HEK293 (cell line): ENCODE measurements around the gene GJC1.

Source experiments
- CTCF ChIA-PET: fragments of 350-600 bp; formaldehyde crosslinking; extraction: SDS; loops from one replicate; lab custom pipeline; 2021; ENCODE audit warnings: antibody characterized with exemption; lab: Yijun Ruan, JAX
- POLR2A ChIA-PET: fragments of 300-600 bp; formaldehyde crosslinking; extraction: SDS; loops from one replicate; lab custom pipeline; 2020; ENCODE audit warnings: antibody characterized with exemption, inconsistent platforms; lab: Yijun Ruan, JAX
- H3K27ac ChIP-seq: fragments of 200-500 bp; sonication (Bioruptor generic); 2 replicates; pipeline ENCODE4 v1.5.1; 2014; ENCODE audit warnings: low read depth, low read length, control low read depth, inconsistent platforms; ENCODE audit errors: extremely low read depth
- H3K36me3 ChIP-seq, 2 experiments: fragments of 200-500 bp in 1 of 2; sonication (Bioruptor generic) in 1 of 2; 1 replicate in 1 of 2; 2 replicates in 1 of 2; pipeline ENCODE4 v1.5.1; 2014 to 2017; ENCODE audit warnings: inconsistent platforms in 2 of 2, low read length in 2 of 2; ENCODE audit not compliant: control insufficient read depth in 2 of 2, insufficient read depth in 1 of 2
- H3K4me1 ChIP-seq: fragments of 200-500 bp; sonication (Bioruptor generic); 2 replicates; pipeline ENCODE4 v1.5.1; 2014; ENCODE audit warnings: mild to moderate bottlenecking, low read length, inconsistent platforms; ENCODE audit not compliant: control insufficient read depth, insufficient read depth
- H3K4me3 ChIP-seq: 2 replicates; pipeline ENCODE4 v1.5.1; 2011; ENCODE audit warnings: low read depth, mild to moderate bottlenecking, control low read depth, low read length, moderate library complexity
- H3K9me3 ChIP-seq: fragments of 200-500 bp; sonication (Bioruptor generic); 2 replicates; pipeline ENCODE4 v1.5.1; 2014; ENCODE audit warnings: low read depth, low read length, inconsistent platforms; ENCODE audit not compliant: control insufficient read depth, insufficient read depth
- KLF8 ChIP-seq: fragments of 450-650 bp; formaldehyde crosslinking; IDR thresholded peaks from 2 replicates; pipeline ENCODE4 v1.5.1; 2016; ENCODE audit warnings: missing biosample characterization, missing genetic modification characterization
- MEIS1 ChIP-seq: sonication (generic); formaldehyde crosslinking; IDR thresholded peaks from 2 replicates; pipeline ENCODE4 v1.8.1; 2022; ENCODE audit warnings: missing genetic modification reagents, mild to moderate bottlenecking, borderline replicate concordance
- SALL2 ChIP-seq: fragments of 450-650 bp; formaldehyde crosslinking; IDR thresholded peaks from 2 replicates; pipeline ENCODE4 v1.5.0; 2017; ENCODE audit warnings: missing biosample characterization, mild to moderate bottlenecking, missing genetic modification characterization, borderline replicate concordance
- WT1 ChIP-seq: fragments of 450-650 bp; formaldehyde crosslinking; IDR thresholded peaks from 2 replicates; pipeline ENCODE4 v1.5.1; 2016; ENCODE audit warnings: missing biosample characterization, missing genetic modification characterization
- ZBTB20 ChIP-seq: fragments of 450-650 bp; formaldehyde crosslinking; IDR thresholded peaks from 2 replicates; pipeline ENCODE4 v1.5.1; 2016; ENCODE audit warnings: missing biosample characterization, missing genetic modification characterization
- ZBTB48 ChIP-seq: fragments of 450-650 bp; formaldehyde crosslinking; IDR thresholded peaks from 2 replicates; pipeline ENCODE4 v1.5.1; 2016; ENCODE audit warnings: missing biosample characterization, missing genetic modification characterization
- ZEB2 ChIP-seq: fragments of 450-650 bp; formaldehyde crosslinking; IDR thresholded peaks from 2 replicates; pipeline ENCODE4 v1.5.1; 2016; ENCODE audit warnings: missing biosample characterization, missing genetic modification characterization
- ZNF211 ChIP-seq: fragments of 450-650 bp; formaldehyde crosslinking; IDR thresholded peaks from 2 replicates; pipeline ENCODE4 v1.5.1; 2016; ENCODE audit warnings: low read depth, missing biosample characterization, missing genetic modification characterization
- ZNF223 ChIP-seq: fragments of 450-650 bp; formaldehyde crosslinking; IDR thresholded peaks from 2 replicates; pipeline ENCODE4 v1.5.1; 2016; ENCODE audit warnings: missing biosample characterization, missing genetic modification characterization
- ZNF335 ChIP-seq: fragments of 450-650 bp; formaldehyde crosslinking; conservative IDR thresholded peaks from 2 replicates; pipeline ENCODE4 v1.5.1; 2016; ENCODE audit warnings: missing biosample characterization, missing genetic modification characterization
- ZNF37A ChIP-seq: fragments of 450-650 bp; IDR thresholded peaks from 2 replicates; pipeline ENCODE4 v1.5.1; 2018; ENCODE audit warnings: missing biosample characterization, missing genetic modification characterization
- ZNF664 ChIP-seq: fragments of 450-650 bp; formaldehyde crosslinking; IDR thresholded peaks from 2 replicates; pipeline ENCODE4 v1.5.1; 2016; ENCODE audit warnings: missing biosample characterization, missing genetic modification characterization
- ZNF830 ChIP-seq: fragments of 450-650 bp; IDR thresholded peaks from 2 replicates; pipeline ENCODE4 v1.5.0; 2018; ENCODE audit warnings: missing biosample characterization, missing genetic modification characterization, low read depth, mild to moderate bottlenecking, moderate library complexity
- ZNF843 ChIP-seq: fragments of 450-650 bp; formaldehyde crosslinking; IDR thresholded peaks from 2 replicates; pipeline ENCODE4 v1.5.1; 2016; ENCODE audit warnings: missing biosample characterization, missing genetic modification characterization
- TF ChIP-seq, protein P1 (sequence below): fragments of 450-650 bp; formaldehyde crosslinking; IDR thresholded peaks from 2 replicates; pipeline ENCODE4 v1.5.1; 2016; ENCODE audit warnings: missing biosample characterization, missing genetic modification characterization
- TF ChIP-seq, protein P2 (sequence below): fragments of 450-650 bp; formaldehyde crosslinking; IDR thresholded peaks from 2 replicates; pipeline ENCODE4 v1.5.1; 2016; ENCODE audit warnings: missing biosample characterization, missing genetic modification characterization
- TF ChIP-seq, protein P3 (sequence below): IDR thresholded peaks from 2 replicates; pipeline ENCODE4 v1.6.1; 2011; ENCODE audit warnings: mild to moderate bottlenecking, low read depth, low read length, borderline replicate concordance
- TF ChIP-seq, protein P4 (sequence below): fragments of 450-650 bp; formaldehyde crosslinking; optimal IDR thresholded peaks from 2 replicates; pipeline ENCODE3; 2016; ENCODE audit warnings: missing biosample characterization, mild to moderate bottlenecking, missing genetic modification characterization

GJC1 gene

DNA sequence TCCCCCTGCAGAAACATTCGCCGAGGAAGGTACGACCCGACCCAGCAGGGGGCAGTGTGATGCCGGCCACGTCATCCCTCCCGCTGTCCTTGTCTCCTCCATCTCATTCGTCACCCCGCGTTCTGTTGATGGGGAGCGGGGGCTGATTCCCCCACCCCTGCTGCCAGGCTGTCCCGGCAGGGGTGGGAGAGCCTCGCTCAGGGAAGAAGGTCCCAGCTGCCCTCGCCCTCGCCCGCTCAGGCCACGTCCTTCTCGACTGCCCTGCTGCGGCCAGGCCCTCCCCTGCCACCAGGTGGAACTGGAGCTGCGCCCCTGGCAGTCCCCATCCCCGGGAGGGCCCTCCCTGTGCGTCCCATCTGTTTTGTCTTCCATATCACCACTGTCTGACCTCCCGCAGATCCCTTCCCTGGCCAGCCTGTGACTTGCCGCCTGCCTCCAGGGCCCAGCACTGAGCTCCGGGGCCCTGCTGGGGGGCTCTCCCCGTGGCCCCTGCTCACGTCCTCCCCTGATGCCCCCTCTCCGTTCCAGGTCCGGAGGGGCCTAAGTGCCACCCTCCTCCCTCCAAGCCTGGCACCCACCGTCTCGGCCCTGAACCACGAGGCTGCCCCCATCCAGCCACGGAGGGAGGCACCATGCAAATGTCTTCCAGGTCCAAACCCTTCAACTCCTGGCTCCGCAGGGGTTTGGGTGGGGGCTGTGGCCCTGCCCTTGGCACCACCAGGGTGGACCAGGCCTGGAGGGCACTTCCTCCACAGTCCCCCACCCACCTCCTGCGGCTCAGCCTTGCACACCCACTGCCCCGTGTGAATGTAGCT, 50.7 kb downstream of the GJC1 start (continued):
- TF ChIP-seq WT1 (peak; percentile 51; the same call in 1 of the 2 replicates), ZBTB20 (peak; percentile 23; the same call in 1 of the 2 replicates)
- TF ChIP-seq, protein P1, sequence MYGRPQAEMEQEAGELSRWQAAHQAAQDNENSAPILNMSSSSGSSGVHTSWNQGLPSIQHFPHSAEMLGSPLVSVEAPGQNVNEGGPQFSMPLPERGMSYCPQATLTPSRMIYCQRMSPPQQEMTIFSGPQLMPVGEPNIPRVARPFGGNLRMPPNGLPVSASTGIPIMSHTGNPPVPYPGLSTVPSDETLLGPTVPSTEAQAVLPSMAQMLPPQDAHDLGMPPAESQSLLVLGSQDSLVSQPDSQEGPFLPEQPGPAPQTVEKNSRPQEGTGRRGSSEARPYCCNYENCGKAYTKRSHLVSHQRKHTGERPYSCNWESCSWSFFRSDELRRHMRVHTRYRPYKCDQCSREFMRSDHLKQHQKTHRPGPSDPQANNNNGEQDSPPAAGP (tag by site-specific recombination), result peak; percentile 55; the same call in 1 of the 2 replicates

DNA sequence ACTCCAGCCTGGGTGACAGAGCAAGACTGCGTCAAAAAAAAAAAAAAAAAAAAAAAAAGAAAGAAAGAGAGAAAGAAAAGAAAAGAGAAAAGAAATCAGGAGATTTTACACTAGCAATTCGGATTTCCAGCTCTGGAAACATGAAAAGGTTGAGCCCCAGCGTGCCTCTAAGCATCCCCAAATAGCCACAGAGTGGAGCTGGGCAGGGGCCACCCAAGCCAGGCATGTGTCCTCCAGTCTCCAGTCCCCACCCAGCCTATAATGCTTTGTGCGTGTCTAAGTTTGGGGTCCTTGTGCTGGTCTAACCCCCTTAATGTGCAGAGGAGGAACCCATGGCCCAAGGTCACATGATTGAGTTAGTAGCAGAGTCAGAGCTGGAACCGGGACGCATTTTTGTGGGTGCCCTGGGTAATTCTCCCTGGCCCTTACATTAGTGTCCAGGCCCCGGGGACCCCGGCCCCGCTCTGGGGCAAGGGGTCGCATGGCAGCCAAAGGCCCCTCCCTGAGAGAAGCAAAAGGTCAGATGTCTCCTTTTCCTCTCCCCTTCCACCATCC, 51.4 kb downstream of the GJC1 start:
- ChIA-PET CTCF (interaction anchor here (0.7 to 18.2 kb wide), 34 partner anchors 8 to 357 kb away, joined by 3 to 461 read pairs (median 6); partner anchors contain the start of genes ACBD4, GJC1 and HIGD1B), POLR2A (interaction anchor here (0.7 to 1.4 kb wide), 4 partner anchors 54 to 370 kb away, joined by 3 to 5 read pairs (median 4); partner anchors contain the start of gene HEXIM1)
- no peaks in the 10 kb centered on the region for H3K4me1 ChIP-seq
- H3K9me3 ChIP-seq, result no peaks in the 10 kb centered on the region
- H3K27ac ChIP-seq, result no peak overlapping the region
- H3K4me3 ChIP-seq, result no peak overlapping the region
- TF ChIP-seq, protein P2, sequence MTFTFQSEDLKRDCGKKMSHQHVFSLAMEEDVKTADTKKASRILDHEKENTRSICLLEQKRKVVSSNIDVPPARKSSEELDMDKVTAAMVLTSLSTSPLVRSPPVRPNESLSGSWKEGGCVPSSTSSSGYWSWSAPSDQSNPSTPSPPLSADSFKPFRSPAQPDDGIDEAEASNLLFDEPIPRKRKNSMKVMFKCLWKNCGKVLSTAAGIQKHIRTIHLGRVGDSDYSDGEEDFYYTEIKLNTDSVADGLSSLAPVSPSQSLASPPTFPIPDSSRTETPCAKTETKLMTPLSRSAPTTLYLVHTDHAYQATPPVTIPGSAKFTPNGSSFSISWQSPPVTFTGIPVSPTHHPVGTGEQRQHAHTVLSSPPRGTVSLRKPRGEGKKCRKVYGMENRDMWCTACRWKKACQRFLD, result no peak
- TF ChIP-seq, protein P3, sequence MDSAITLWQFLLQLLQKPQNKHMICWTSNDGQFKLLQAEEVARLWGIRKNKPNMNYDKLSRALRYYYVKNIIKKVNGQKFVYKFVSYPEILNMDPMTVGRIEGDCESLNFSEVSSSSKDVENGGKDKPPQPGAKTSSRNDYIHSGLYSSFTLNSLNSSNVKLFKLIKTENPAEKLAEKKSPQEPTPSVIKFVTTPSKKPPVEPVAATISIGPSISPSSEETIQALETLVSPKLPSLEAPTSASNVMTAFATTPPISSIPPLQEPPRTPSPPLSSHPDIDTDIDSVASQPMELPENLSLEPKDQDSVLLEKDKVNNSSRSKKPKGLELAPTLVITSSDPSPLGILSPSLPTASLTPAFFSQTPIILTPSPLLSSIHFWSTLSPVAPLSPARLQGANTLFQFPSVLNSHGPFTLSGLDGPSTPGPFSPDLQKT, result no peak
- TF ChIP-seq MEIS1, result no peak
- TF ChIP-seq ZBTB48 (tag by site-specific recombination), result no peak
- TF ChIP-seq ZNF335 (tag by site-specific recombination), result no peak
- TF ChIP-seq ZNF843 (tag by site-specific recombination), result no peak
- no peak for TF ChIP-seq ZNF830 (tag by site-specific recombination)
- TF ChIP-seq ZNF223 (tag by site-specific recombination), result no peak
- no peak for TF ChIP-seq ZEB2 (tag by site-specific recombination)
- TF ChIP-seq SALL2 (tag by site-specific recombination), result no peak
- no peak for TF ChIP-seq ZNF211 (tag by site-specific recombination)
- TF ChIP-seq ZNF37A, result no peak
- no peak for TF ChIP-seq ZNF664 (tag by site-specific recombination)
- TF ChIP-seq, protein P4, sequence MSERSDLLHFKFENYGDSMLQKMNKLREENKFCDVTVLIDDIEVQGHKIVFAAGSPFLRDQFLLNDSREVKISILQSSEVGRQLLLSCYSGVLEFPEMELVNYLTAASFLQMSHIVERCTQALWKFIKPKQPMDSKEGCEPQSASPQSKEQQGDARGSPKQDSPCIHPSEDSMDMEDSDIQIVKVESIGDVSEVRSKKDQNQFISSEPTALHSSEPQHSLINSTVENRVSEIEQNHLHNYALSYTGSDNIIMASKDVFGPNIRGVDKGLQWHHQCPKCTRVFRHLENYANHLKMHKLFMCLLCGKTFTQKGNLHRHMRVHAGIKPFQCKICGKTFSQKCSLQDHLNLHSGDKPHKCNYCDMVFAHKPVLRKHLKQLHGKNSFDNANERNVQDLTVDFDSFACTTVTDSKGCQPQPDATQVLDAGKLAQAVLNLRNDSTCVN (tag by site-specific recombination), result no peak
- TF ChIP-seq KLF8 (tag by site-specific recombination), result no peak
- H3K36me3 ChIP-seq, result peaks cover 0 to 14% of the 10 kb centered on the region in 2 experiments; a peak in 1 of 3 replicates
